ENCODE data around the gene UGT1A8.

Gene UGT1A8

DNA sequence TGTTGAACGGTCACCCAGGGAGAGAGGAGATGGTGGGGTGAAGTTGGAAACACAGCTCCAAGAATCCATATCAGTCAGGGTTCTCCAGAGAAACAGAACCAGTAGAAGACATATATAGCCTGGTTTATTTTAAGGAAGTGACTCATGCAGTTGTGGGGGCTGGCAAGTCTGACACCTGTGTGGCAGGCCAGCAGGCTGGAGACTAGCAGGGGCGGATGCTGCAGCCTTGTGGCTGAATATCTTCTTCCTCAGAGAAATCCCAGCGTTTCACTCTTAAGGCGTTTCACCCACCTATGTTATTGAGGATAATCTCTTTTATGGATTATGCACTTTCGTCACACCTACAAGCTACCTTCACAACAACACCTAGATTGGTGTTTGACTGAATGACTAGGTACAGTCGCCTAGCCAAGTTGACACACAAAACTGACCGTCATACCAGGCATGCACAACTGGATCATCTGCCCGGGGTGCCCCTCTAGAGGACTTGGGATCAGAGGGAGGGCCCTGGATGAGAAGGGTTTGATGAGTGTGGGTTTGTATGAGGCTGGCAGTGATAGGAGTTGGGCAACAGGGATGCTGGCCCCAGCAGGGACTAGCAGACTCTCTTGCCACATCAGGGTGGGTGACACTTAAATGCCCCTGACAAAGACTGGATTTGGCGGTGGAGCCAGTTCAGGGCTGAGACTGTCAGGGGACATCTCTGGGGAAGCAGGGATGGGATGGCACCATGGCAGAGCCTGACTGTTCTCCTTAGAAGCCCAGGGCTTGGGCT lies 184.1 kb downstream of the UGT1A8 start:
- DNase-seq (ENCODE audit: low spot score) = no peak

DNA sequence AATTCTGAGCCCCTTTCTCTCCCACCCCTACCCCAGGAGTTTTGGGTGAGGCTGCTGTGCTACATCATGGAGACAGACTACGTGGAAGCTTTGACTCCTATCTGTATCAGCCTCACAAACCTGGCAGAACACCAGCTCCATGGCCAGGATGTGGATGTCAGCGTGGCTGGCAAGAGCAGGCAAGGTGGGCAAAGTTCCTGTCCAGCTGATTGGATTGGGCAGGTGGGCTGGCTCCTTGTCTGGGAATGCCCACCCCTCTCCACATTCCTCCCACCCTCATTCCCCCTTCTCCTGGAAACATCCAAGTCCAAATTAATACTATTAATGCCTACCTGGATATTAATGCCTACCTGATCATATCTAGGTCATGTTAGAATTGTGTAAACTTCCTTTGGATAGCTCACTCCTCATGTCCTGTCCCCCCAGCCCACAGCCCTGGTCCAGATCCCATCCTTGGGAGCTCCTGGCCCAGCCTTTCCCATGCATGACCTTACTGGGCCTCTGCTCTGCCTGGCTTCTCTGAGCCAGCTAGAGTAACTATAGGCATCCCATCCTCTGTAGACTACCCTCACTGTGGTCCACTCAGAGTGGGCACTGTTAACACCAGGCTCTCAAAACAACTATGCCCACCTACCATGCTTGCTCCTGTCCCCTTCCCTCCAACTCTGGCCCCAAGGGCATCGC lies 184.8 kb downstream of the UGT1A8 start:
- no peak for DNase-seq (ENCODE audit: low spot score)

DNA sequence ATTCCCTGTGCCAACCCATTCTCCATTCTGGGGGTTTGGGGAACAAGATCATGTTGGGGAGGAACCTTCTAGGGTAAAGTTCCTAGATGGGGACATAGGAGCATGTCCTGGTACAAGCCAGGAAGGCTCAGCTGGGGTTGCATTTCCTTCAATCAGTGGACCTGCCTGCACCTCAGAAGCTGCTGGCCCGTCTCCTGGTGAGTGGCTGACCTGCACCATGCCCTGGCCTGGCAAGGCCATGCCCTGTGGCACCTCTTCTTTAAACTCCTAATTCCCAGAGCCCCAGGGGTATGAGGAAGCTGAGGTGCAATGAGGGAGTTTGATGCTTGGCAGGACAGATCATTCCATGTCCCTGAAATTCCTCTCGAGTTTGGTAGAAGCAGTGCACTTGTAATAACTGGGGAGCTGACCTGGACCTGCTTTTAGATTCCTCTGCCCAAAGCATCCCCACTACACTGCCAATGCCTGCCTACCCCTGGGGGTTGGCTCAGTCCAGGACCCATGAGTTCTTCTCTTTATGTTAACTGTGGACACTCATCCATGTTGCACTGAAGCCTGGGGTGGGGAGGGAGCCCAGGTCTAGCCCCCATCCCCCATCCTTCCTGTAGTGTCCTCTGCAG lies 186.0 kb downstream of the UGT1A8 start:
- DNase-seq (ENCODE audit: low spot score) = no peak

- no peak for DNase-seq (ENCODE audit: low spot score)
Observed at GRCh38 chr2:233803994-233804393, 186.6 kb downstream of the UGT1A8 start.

DNA sequence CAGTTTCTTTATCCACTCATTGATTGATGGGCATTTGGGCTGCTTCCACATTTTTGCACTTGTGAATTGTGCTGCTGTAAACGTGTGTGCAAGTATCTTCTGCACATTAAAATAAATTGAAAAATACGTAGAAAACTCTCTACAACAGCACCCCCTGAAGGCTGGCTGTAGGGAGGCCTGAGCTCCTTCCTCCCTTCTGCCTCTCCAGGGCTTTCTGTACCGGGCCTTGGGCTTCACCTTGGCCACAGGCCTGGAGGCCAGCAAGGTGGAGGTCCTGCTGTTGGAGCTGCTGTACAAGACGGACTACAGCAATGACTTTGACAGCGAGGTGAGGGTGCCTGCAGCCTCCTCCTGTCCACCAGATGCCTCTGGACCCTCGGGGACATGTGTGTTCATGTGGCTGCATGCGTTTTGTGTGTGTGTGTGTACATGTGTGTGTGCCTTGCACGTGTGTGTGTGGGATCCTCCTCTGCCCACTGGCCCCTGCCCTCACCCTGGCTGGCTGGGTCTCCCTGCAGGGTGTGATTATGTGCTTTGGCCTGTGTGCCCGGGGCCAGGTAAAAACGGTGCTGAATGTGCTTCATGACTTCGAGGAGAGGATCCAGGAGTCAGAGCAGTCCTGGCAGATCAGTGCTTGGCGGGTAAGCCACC lies 189.9 kb downstream of the UGT1A8 start:
- DNase-seq (ENCODE audit: low spot score) = no peak

DNA sequence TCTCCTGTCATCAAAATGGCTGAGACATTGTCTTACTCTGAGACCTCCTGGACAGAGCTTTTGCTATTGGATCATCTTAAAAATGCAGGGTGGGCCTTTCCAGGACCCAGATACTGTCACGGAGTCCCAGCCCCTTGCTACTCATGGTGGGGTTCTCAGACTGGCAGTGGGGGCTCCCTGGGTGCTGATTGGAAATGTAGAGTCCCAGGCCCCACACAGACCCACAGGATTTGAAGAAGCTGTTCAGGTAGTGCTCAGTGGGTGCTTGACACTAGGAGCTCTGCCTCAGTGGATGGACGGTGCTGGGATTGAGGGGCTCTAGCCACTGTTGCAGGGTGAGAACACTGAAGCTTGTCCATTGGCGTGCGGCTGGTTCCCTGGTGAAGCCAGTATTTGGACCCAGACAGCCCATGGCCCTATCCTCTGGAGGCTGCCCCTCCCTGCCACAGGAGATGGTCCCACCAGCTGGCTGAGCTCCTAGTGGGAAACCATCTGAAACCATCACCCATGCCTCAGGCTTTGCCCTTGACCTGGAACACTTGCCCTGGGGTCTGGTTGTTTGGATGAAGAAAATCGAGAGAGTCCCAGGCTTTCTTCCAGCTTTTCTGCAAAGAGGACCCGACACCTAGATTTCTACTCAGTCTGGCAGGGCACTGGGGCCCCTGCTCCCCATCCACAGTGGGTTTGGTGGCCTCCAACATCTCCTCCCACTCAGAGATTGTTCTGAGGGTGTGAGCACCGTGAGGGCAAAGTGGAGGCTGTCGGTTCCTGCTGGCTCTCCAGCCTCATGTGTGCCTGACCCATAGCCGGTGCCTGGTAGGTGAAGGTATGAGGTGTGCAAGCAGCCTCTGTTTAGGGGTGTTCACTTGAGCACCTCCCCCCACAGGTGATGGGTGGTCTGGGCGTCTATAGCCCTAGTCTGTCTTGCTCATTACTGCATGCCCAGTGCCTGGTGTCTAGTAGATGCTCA lies 190.8 kb downstream of the UGT1A8 start:
- no peak for DNase-seq (ENCODE audit: low spot score)

DNA sequence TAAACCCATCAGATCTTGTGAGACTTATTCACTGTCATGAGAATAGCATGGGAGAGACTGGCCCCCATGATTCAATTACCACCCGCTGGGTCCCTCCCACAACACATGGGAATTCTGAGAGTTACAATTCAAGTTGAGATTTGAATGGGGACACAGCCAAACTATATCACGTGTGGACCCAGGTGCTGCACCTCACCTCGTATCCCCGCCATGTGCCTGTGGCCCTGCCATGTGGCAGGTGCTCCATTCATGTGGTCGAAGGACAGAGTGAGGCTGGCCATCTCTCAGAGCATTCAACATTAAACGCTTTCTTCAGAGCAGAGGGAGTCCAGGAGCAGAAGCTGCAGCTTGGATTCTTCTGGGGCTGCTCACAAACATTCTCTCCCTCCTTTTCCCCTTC lies 193.0 kb downstream of the UGT1A8 start:
- DNase-seq (ENCODE audit: low spot score) = no peak

DNA sequence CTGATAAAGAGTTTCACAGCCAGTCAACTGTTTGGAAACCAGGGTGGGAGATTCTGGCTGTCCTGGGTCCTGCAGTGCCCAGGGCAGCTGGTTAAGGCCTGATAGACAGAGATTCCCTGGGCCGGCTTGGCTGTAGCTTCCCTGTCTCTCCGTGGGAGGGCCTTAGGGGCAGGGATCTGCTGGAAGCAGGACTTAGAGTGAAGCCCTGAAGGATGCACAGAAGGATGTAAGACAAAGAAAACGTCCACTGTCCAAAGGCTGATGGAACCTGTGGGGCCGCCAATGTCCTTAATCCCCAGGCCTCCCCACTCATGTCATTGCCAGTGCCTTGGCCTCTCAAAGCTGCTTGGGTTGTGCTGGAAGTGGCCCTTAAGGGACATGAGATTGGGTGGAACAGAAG lies 193.7 kb downstream of the UGT1A8 start:
- DNase-seq (ENCODE audit: low spot score) = no peak

GRCh38 chr2:233811732-233812131 lies 194.3 kb downstream of the UGT1A8 start:
- DNase-seq (ENCODE audit: low spot score) = no peak

- DNase-seq (ENCODE audit: low spot score) = no peak
Observed at GRCh38 chr2:233813236-233814055, 196.0 kb downstream of the UGT1A8 start.

- DNase-seq (ENCODE audit: low spot score) = no peak
Observed at GRCh38 chr2:233814056-233814835, 196.8 kb downstream of the UGT1A8 start.

GRCh38 chr2:233815861-233816260 lies 198.4 kb downstream of the UGT1A8 start:
- no peak for DNase-seq (ENCODE audit: low spot score)

DNA sequence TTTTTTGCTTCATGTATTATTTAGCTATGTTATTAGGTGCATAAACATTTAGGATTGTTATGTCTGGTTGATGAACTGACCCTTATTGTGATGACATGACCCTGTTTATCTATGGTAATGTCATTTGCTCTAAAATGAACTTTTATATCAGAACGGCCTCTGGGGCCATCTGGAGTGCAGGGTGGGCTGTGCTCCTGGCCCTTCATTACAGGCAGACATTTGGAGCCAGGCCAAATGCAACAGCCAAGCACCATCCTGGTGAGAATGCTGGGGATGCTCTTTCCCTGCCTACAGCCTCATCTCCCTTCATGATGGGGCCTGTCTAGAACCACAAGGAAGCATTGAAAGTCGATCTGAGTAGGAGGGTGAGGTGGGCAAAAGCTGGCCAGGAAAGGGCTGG lies 198.9 kb downstream of the UGT1A8 start:
- no peak for DNase-seq (ENCODE audit: low spot score)

- DNase-seq (ENCODE audit: low spot score) = peak; percentile 20
Observed at GRCh38 chr2:233816771-233817170, 199.3 kb downstream of the UGT1A8 start.

- DNase-seq (ENCODE audit: low spot score) = no peak
Observed at GRCh38 chr2:233817361-233817911, 200.0 kb downstream of the UGT1A8 start.

DNA sequence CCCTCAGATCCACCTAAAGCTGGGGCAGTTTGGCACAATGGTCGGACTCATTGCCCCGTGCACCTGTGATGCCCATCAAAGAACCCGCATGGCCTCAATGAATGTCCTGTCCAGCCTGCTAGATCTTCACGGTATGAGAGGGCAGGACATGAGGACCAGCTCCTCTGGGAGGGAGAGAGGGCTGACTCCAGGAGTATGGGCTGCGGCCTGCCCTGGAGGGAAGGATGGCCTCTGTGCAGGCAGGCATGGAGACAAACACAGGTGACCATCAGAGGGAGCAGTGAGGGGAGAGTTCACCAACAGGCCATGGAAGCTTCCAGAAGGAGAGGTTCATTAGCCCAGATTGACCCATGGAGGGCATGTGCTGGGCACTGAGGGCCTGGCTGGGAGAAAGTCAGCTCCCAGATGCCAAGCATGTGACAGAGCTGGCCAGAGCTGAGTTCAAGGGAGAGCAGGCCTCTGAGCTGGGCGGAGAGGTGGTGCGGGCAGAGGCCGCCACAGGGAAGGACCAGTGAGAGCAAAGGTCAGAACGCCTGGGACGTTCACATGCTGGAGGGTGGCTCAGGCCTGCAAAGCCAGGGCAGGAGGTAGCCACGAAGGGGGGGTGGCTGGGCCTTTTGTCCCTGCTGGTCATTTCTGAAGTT lies 200.7 kb downstream of the UGT1A8 start:
- peak; percentile 29 for DNase-seq (ENCODE audit: low spot score)

GRCh38 chr2:233818639-233819621 lies 201.5 kb downstream of the UGT1A8 start:
- no peak for DNase-seq (ENCODE audit: low spot score)

Measured in HuH-7.5 (cell line).